Effector memory CD8-positive, alpha-beta T cell (primary cell): ENCODE results near the gene MPZL1.
"Not testable (repeated sequence)": the region's sequence is repeated elsewhere in the genome, so short reads cannot be mapped to it uniquely, and the experiment has no call there.

ENCODE experiments used
- ATAC-seq: fragments of 150-1000 bp; cut with Tn5 transposase; replicated peaks from 2 replicates; pipeline ENCODE4 v1.10.0; 2021; ENCODE audit warnings: mild to moderate bottlenecking, moderate library complexity
- DNase-seq, 3 experiments: peaks; one replicate each; pipeline ENCODE4 v3.0.0; 2021
- H3K27ac Mint-ChIP-seq, 2 donors: one replicate each; pipeline ENCODE4 v1.8.0; 2022; ENCODE audit warnings: mild to moderate bottlenecking in 2 of 2, mixed read lengths in 2 of 2, moderate library complexity in 2 of 2
- H3K27me3 Mint-ChIP-seq, 2 donors: one replicate each; pipeline ENCODE4 v1.8.0; 2022; ENCODE audit warnings: mixed read lengths in 2 of 2
- H3K36me3 Mint-ChIP-seq: one replicate; pipeline ENCODE4 v1.8.0; 2022; ENCODE audit warnings: mild to moderate bottlenecking, moderate library complexity, mixed read lengths; ENCODE audit not compliant: insufficient read depth
- H3K4me1 Mint-ChIP-seq, 2 donors: one replicate each; pipeline ENCODE4 v1.8.0; 2022; ENCODE audit warnings: low read depth in 2 of 2, mixed read lengths in 2 of 2
- H3K4me3 Mint-ChIP-seq, 2 donors: one replicate each; pipeline ENCODE4 v1.8.0; 2022; ENCODE audit warnings: mild to moderate bottlenecking in 2 of 2, mixed read lengths in 2 of 2, moderate library complexity in 2 of 2
- H3K9me3 Mint-ChIP-seq, 2 donors: one replicate each; pipeline ENCODE4 v1.8.0; 2022; ENCODE audit warnings: mixed read lengths in 2 of 2

The MPZL1 gene

GRCh38 chr1:167716000-167716271, 5.8 kb upstream of the MPZL1 start:
- ATAC-seq (no peak), DNase-seq (no peak)
- H3K9me3 Mint-ChIP-seq: peaks cover 0 to 4% of the 10 kb centered on the region in 2 donors
- peaks cover 41% of the 10 kb centered on the region for H3K36me3 Mint-ChIP-seq
- H3K4me1 Mint-ChIP-seq: peaks cover 27 to 33% of the 10 kb centered on the region in 2 donors
- H3K27me3 Mint-ChIP-seq: peaks cover 5 to 10% of the 10 kb centered on the region in 2 donors
- H3K4me3 Mint-ChIP-seq: peak overlapping the region; percentile 88 to 91
- peak overlapping the region; percentile 100 for H3K27ac Mint-ChIP-seq

- peak overlapping the region in 1 of 2 donors; percentile 72 for H3K27ac Mint-ChIP-seq
- H3K36me3 Mint-ChIP-seq: peaks cover 41% of the 10 kb centered on the region
- H3K9me3 Mint-ChIP-seq: peaks cover 0 to 4% of the 10 kb centered on the region in 2 donors
- peaks cover 29 to 43% of the 10 kb centered on the region in 2 donors for H3K4me1 Mint-ChIP-seq
- peak overlapping the region; percentile 88 to 91 for H3K4me3 Mint-ChIP-seq
- ATAC-seq (no peak), DNase-seq (no peak)
- peaks cover 5 to 10% of the 10 kb centered on the region in 2 donors for H3K27me3 Mint-ChIP-seq
These were observed 4.4 kb upstream of the MPZL1 start for GRCh38 chr1:167717351-167717750.

GRCh38 chr1:167718914-167719691, 2.7 kb upstream of the MPZL1 start:
- ATAC-seq (no peak), DNase-seq (no peak)
- no peak overlapping the region for H3K4me3 Mint-ChIP-seq
- peak overlapping the region in 1 of 2 donors; percentile 8 for H3K27ac Mint-ChIP-seq
- H3K4me1 Mint-ChIP-seq: peaks cover 22 to 30% of the 10 kb centered on the region in 2 donors
- peaks cover 0 to 4% of the 10 kb centered on the region in 2 donors for H3K9me3 Mint-ChIP-seq
- peaks cover 5 to 9% of the 10 kb centered on the region in 2 donors for H3K27me3 Mint-ChIP-seq
- peaks cover 31% of the 10 kb centered on the region for H3K36me3 Mint-ChIP-seq

GRCh38 chr1:167719715-167720421, 1.9 kb upstream of the MPZL1 start:
- not testable (repeated sequence) for ATAC-seq, H3K27me3 Mint-ChIP-seq, H3K4me3 Mint-ChIP-seq, H3K9me3 Mint-ChIP-seq, DNase-seq
- Mint-ChIP-seq H3K4me1 (peaks cover 16 to 24% of the 10 kb centered on the region in 2 donors), H3K27ac (peak overlapping the region in 1 of 2 donors; percentile 8), H3K36me3 (peaks cover 23% of the 10 kb centered on the region)

- H3K9me3 Mint-ChIP-seq: no peaks in the 10 kb centered on the region
- peaks cover 5 to 14% of the 10 kb centered on the region in 2 donors for H3K4me1 Mint-ChIP-seq
- H3K27ac Mint-ChIP-seq: peak overlapping the region; percentile 51 to 84
- H3K4me3 Mint-ChIP-seq: peak overlapping the region; percentile 80 to 86
- H3K27me3 Mint-ChIP-seq: no peaks in the 10 kb centered on the region
- DNase-seq (peak in 1 of 3 experiments; percentile 4), ATAC-seq (no peak)
- peaks cover 11% of the 10 kb centered on the region for H3K36me3 Mint-ChIP-seq
These were observed 691 bp upstream of the MPZL1 start for GRCh38 chr1:167720965-167721616.

- peak overlapping the region; percentile 51 to 84 for H3K27ac Mint-ChIP-seq
- ATAC-seq (peak; percentile 55), DNase-seq (no peak)
- peaks cover 4 to 10% of the 10 kb centered on the region in 2 donors for H3K4me1 Mint-ChIP-seq
- no peaks in the 10 kb centered on the region for H3K36me3 Mint-ChIP-seq
- H3K27me3 Mint-ChIP-seq: no peaks in the 10 kb centered on the region
- no peaks in the 10 kb centered on the region for H3K9me3 Mint-ChIP-seq
- H3K4me3 Mint-ChIP-seq: peak overlapping the region; percentile 80 to 86
These were observed 529 bp downstream of the MPZL1 start for GRCh38 chr1:167722152-167722869.

GRCh38 chr1:167722870-167723251, 1.1 kb downstream of the MPZL1 start:
- no peak for ATAC-seq
- Mint-ChIP-seq H3K4me1 (peaks cover 4 to 10% of the 10 kb centered on the region in 2 donors), H3K27ac (no peak overlapping the region)

GRCh38 chr1:167723707-167724323, 2.0 kb downstream of the MPZL1 start:
- Mint-ChIP-seq H3K27me3 (no peaks in the 10 kb centered on the region), H3K4me3 (no peak overlapping the region), H3K36me3 (peaks cover 3% of the 10 kb centered on the region), H3K27ac (no peak overlapping the region), H3K9me3 (no peaks in the 10 kb centered on the region), H3K4me1 (peaks cover 4 to 10% of the 10 kb centered on the region in 2 donors)
- no peak for DNase-seq
- no peak for ATAC-seq

More at GRCh38 chr1:167722870-167723251, 1.1 kb downstream of the MPZL1 start:
- Mint-ChIP-seq H3K4me3 (peak overlapping the region; percentile 80 to 86), H3K36me3 (no peaks in the 10 kb centered on the region), H3K9me3 (no peaks in the 10 kb centered on the region), H3K27me3 (no peaks in the 10 kb centered on the region)
- DNase-seq: no peak

- DNase-seq (no peak), ATAC-seq (no peak)
- no peaks in the 10 kb centered on the region for H3K27me3 Mint-ChIP-seq
- H3K4me1 Mint-ChIP-seq: peaks cover 4 to 10% of the 10 kb centered on the region in 2 donors
- no peak overlapping the region for H3K27ac Mint-ChIP-seq
- H3K36me3 Mint-ChIP-seq: peaks cover 6% of the 10 kb centered on the region
- H3K4me3 Mint-ChIP-seq: no peak overlapping the region
- H3K9me3 Mint-ChIP-seq: no peaks in the 10 kb centered on the region
These were observed 4.2 kb downstream of the MPZL1 start for GRCh38 chr1:167726008-167726407.

GRCh38 chr1:167728818-167729410, 7.1 kb downstream of the MPZL1 start:
- Mint-ChIP-seq H3K36me3 (peaks cover 6% of the 10 kb centered on the region), H3K9me3 (no peaks in the 10 kb centered on the region), H3K4me1 (peaks cover 0 to under 1% of the 10 kb centered on the region in 2 donors), H3K4me3 (no peak overlapping the region), H3K27ac (no peak overlapping the region), H3K27me3 (no peaks in the 10 kb centered on the region)
- no peak for DNase-seq
- ATAC-seq: no peak

GRCh38 chr1:167734227-167734626, 12.4 kb downstream of the MPZL1 start:
- ATAC-seq (no peak), DNase-seq (no peak)
- H3K27me3 Mint-ChIP-seq: no peaks in the 10 kb centered on the region
- no peak overlapping the region for H3K4me3 Mint-ChIP-seq
- no peaks in the 10 kb centered on the region for H3K4me1 Mint-ChIP-seq
- no peak overlapping the region for H3K27ac Mint-ChIP-seq
- no peaks in the 10 kb centered on the region for H3K9me3 Mint-ChIP-seq
- H3K36me3 Mint-ChIP-seq: peaks cover 3% of the 10 kb centered on the region

- H3K9me3 Mint-ChIP-seq: no peaks in the 10 kb centered on the region
- peaks cover 3% of the 10 kb centered on the region for H3K36me3 Mint-ChIP-seq
- H3K27ac Mint-ChIP-seq: no peak overlapping the region
- H3K4me3 Mint-ChIP-seq: no peak overlapping the region
- no peaks in the 10 kb centered on the region for H3K4me1 Mint-ChIP-seq
- H3K27me3 Mint-ChIP-seq: no peaks in the 10 kb centered on the region
- ATAC-seq (no peak), DNase-seq (no peak)
These were observed 13.1 kb downstream of the MPZL1 start for GRCh38 chr1:167734841-167735240.
